Keratinocyte (primary cell): ENCODE results near the gene RHOC. TPM values are rescaled to one million over a fixed set of nuclear protein-coding genes. Genes with fewer than 3 reads are reported as not detected.

Source experiments
- DNase-seq: peaks from one replicate; pipeline ENCODE4 v3.0.0-alpha.2; 2011; ENCODE audit warnings: low read depth, missing footprints, low spot score
- FAIRE-seq: peaks from 2 replicates; lab custom pipeline; 2011; peaks lifted over from hg19 to GRCh38; lab: Jason Lieb, UNC
- H2AFZ ChIP-seq: 2 replicates; pipeline ENCODE4 v1.6.0; 2012; ENCODE audit warnings: low read length, control low read depth, inconsistent platforms; ENCODE audit not compliant: control insufficient read depth
- H3K27ac ChIP-seq: 2 replicates; pipeline ENCODE4 v1.5.1; 2011; ENCODE audit warnings: low read length; ENCODE audit not compliant: control insufficient read depth, insufficient read depth
- H3K27me3 ChIP-seq: 3 replicates; pipeline ENCODE4 v1.6.0; 2011; ENCODE audit warnings: low read length; ENCODE audit not compliant: control insufficient read depth, insufficient read depth; ENCODE audit errors: extremely low read depth
- H3K36me3 ChIP-seq, 2 experiments: 2 replicates in 1 of 2; 3 replicates in 1 of 2; pipeline ENCODE4 v1.5.1; 2011; ENCODE audit warnings: low read length in 2 of 2, mild to moderate bottlenecking in 1 of 2; ENCODE audit not compliant: control insufficient read depth in 2 of 2, insufficient read depth in 2 of 2; ENCODE audit errors: extremely low read depth in 1 of 2
- H3K4me1 ChIP-seq: 3 replicates; pipeline ENCODE4 v1.5.1; 2011; ENCODE audit warnings: low read length; ENCODE audit not compliant: control insufficient read depth, insufficient read depth; ENCODE audit errors: extremely low read depth
- H3K4me2 ChIP-seq: 3 replicates; pipeline ENCODE4 v1.6.0; 2011; ENCODE audit warnings: low read depth, low read length; ENCODE audit not compliant: control insufficient read depth, insufficient read depth; ENCODE audit errors: extremely low read depth
- H3K4me3 ChIP-seq, 3 experiments: fragments of 200-600 bp in 1 of 3; sonication (generic) in 1 of 3; 2 replicates in 2 of 3; 3 replicates in 1 of 3; pipeline ENCODE4 v1.5.1; 2011 to 2016; ENCODE audit warnings: low read length in 3 of 3, mild to moderate bottlenecking in 3 of 3, control low read depth in 2 of 3, inconsistent platforms in 1 of 3, low read depth in 1 of 3, mixed read lengths in 1 of 3, mixed run types in 1 of 3, moderate library complexity in 1 of 3; ENCODE audit not compliant: control insufficient read depth in 2 of 3, insufficient read depth in 2 of 3; ENCODE audit errors: extremely low read depth in 1 of 3
- H3K79me2 ChIP-seq: 2 replicates; pipeline ENCODE4 v1.6.0; 2012; ENCODE audit warnings: low read length; ENCODE audit not compliant: control insufficient read depth, insufficient read depth
- H3K9ac ChIP-seq: 3 replicates; pipeline ENCODE4 v1.6.0; 2011; ENCODE audit warnings: low read length; ENCODE audit not compliant: control insufficient read depth, insufficient read depth; ENCODE audit errors: extremely low read depth
- H3K9me1 ChIP-seq: 3 replicates; pipeline ENCODE4 v1.6.0; 2011; ENCODE audit warnings: low read length; ENCODE audit not compliant: control insufficient read depth, insufficient read depth; ENCODE audit errors: extremely low read depth
- H3K9me3 ChIP-seq: 2 replicates; pipeline ENCODE4 v1.5.1; 2012; ENCODE audit warnings: low read depth, low read length; ENCODE audit not compliant: control insufficient read depth
- H4K20me1 ChIP-seq: 3 replicates; pipeline ENCODE4 v1.6.0; 2011; ENCODE audit warnings: low read length; ENCODE audit not compliant: control insufficient read depth, insufficient read depth; ENCODE audit errors: extremely low read depth
- EZH2 ChIP-seq: IDR thresholded peaks from one replicate; pipeline ENCODE4 v1.6.1; 2012; ENCODE audit warnings: inconsistent platforms, mild to moderate bottlenecking, low read length, moderate library complexity
- dilution Hi-C: fragments of 300-500 bp; cut with MboI; formaldehyde crosslinking; loops from one replicate; pipeline ENCODE4 v1.7.0; 2020; ENCODE audit warnings: low sequenced_read_pairs; ENCODE audit not compliant: extremely low pct_ligation_motif_present
- polyA plus RNA-seq, 5 experiments: library from polyadenylated mRNA; depleted of rRNA in 3 of 5; stranded (reverse) in 3 of 5; stranded (forward) in 1 of 5; unstranded in 1 of 5; fragments of >200 nt; gene quantifications; 1 replicate in 1 of 5; 2 replicates in 3 of 5; 3 replicates in 1 of 5; pipeline versions ENCODE4 v1.2.1 to v1.2.3, GENCODE V29; 2011 to 2012; ENCODE audit warnings: missing spikeins in 2 of 5, low read depth in 1 of 5, low replicate concordance in 1 of 5
- TF ChIP-seq, protein P1 (sequence below), 3 experiments: IDR thresholded peaks in 1 of 3; conservative IDR thresholded peaks in 1 of 3; optimal IDR thresholded peaks in 1 of 3; 2 replicates in 2 of 3; 3 replicates in 1 of 3; pipeline versions ENCODE3 to v1.5.1; 2011; ENCODE audit warnings: low read length in 3 of 3, mild to moderate bottlenecking in 3 of 3, moderate library complexity in 2 of 3, control low read depth in 1 of 3, inconsistent platforms in 1 of 3; ENCODE audit not compliant: insufficient read depth in 2 of 3; ENCODE audit errors: extremely low read depth in 1 of 3

Gene RHOC
- polyA plus RNA-seq, 1 donor (not counting 4 experiments of a cell fraction or from before 2014, with no cell fraction given), result 639 TPM

DNA sequence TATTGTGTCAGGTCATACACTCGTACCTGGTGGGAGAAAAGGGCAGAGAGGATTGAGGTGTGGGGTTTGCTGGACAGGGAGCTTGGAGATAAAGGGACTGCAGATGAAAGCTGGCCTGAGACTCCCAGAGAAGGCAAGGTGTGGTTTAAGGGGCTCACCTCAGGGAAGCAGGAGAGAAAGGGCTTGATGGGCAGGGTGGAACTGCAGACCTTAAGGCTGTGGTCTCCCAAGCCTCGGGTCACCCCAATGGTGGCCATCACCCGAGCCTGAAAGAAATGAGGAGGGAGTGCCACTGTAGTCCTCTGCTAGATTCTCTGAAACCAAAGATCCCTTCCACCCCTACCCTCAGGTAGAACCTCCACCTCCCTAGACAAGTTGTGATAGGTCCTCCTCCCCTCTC is 3.7 kb upstream of the RHOC start:
- Histone ChIP-seq H3K9me1 (no peaks in the 10 kb centered on the region), H3K9ac (no peak overlapping the region), H3K27ac (no peak overlapping the region), H3K4me2 (no peak overlapping the region), H2AFZ (no peak overlapping the region), H3K27me3 (no peaks in the 10 kb centered on the region), H3K9me3 (no peaks in the 10 kb centered on the region), H3K4me1 (peaks cover 10% of the 10 kb centered on the region), H3K79me2 (peaks cover 13% of the 10 kb centered on the region), H3K36me3 (peaks cover 10 to 12% of the 10 kb centered on the region in 2 experiments), H4K20me1 (no peaks in the 10 kb centered on the region), H3K4me3 (no peak overlapping the region)
- dilution Hi-C loops, result no loop called here
- no peak for DNase-seq
- FAIRE-seq, result no peak
- TF ChIP-seq EZH2, result no peak
- TF ChIP-seq, protein P1, sequence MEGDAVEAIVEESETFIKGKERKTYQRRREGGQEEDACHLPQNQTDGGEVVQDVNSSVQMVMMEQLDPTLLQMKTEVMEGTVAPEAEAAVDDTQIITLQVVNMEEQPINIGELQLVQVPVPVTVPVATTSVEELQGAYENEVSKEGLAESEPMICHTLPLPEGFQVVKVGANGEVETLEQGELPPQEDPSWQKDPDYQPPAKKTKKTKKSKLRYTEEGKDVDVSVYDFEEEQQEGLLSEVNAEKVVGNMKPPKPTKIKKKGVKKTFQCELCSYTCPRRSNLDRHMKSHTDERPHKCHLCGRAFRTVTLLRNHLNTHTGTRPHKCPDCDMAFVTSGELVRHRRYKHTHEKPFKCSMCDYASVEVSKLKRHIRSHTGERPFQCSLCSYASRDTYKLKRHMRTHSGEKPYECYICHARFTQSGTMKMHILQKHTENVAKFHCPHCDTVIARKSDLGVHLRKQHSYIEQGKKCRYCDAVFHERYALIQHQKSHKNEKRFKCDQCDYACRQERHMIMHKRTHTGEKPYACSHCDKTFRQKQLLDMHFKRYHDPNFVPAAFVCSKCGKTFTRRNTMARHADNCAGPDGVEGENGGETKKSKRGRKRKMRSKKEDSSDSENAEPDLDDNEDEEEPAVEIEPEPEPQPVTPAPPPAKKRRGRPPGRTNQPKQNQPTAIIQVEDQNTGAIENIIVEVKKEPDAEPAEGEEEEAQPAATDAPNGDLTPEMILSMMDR (optimal IDR thresholded peaks at IDR 0.05 in 1 of 3, IDR thresholded peaks at IDR 0.05 in 1 of 3, conservative IDR thresholded peaks at IDR 0.05 in 1 of 3; ENCODE audit: extremely low read depth in 1 of 3, insufficient read depth in 2 of 3, low read length in 3 of 3), result no peak

DNA sequence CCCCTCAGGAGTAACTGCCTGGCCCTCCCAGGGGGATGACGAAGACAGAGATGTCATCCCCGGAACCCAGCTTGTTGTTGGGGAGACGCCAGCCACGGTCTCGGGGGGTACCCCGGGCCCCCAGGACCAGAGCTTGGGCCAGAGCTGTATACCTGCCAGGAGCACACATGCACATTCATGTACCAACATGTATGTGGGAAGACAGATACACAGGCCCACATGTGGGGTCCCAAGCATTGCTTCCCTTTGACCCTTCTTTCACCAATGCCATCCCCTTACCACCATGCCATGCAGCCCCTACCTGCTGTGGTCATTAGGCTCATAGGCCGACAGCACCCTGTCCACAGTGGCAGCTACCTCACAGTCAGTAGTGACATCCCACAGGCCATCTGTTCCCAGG is 3.2 kb upstream of the RHOC start:
- Histone ChIP-seq H3K9ac (no peak overlapping the region), H3K79me2 (peaks cover 16% of the 10 kb centered on the region), H3K9me3 (no peaks in the 10 kb centered on the region), H3K4me2 (no peak overlapping the region), H3K4me1 (peaks cover 14% of the 10 kb centered on the region), H3K27ac (no peak overlapping the region), H4K20me1 (no peaks in the 10 kb centered on the region), H2AFZ (no peak overlapping the region), H3K36me3 (peaks cover 10 to 12% of the 10 kb centered on the region in 2 experiments), H3K27me3 (no peaks in the 10 kb centered on the region), H3K4me3 (no peak overlapping the region), H3K9me1 (no peaks in the 10 kb centered on the region)
- dilution Hi-C loops, result no loop called here
- FAIRE-seq, result no peak
- no peak for DNase-seq
- TF ChIP-seq, protein P1 (optimal IDR thresholded peaks at IDR 0.05 in 1 of 3, IDR thresholded peaks at IDR 0.05 in 1 of 3, conservative IDR thresholded peaks at IDR 0.05 in 1 of 3; ENCODE audit: extremely low read depth in 1 of 3, insufficient read depth in 2 of 3, low read length in 3 of 3), result no peak
- TF ChIP-seq EZH2, result no peak
